AG09309 (cell line): Measurements from ENCODE around the gene OBSCN.

Experiments
- DNase-seq: peaks from one replicate; pipeline ENCODE4 v3.0.0-alpha.2; 2010; ENCODE audit warnings: low read depth
- H3K4me3 ChIP-seq: 2 replicates; pipeline ENCODE4 v1.5.1; 2011; ENCODE audit warnings: mild to moderate bottlenecking, low read depth, low read length, moderate library complexity; ENCODE audit not compliant: control insufficient read depth
- TF ChIP-seq, protein P1 (sequence below): IDR thresholded peaks from 2 replicates; pipeline ENCODE4 v1.5.1; 2011; ENCODE audit warnings: mild to moderate bottlenecking, low read depth, low read length, inconsistent platforms; ENCODE audit not compliant: insufficient read depth, control insufficient read depth; ENCODE audit errors: missing control alignments

OBSCN gene

DNA sequence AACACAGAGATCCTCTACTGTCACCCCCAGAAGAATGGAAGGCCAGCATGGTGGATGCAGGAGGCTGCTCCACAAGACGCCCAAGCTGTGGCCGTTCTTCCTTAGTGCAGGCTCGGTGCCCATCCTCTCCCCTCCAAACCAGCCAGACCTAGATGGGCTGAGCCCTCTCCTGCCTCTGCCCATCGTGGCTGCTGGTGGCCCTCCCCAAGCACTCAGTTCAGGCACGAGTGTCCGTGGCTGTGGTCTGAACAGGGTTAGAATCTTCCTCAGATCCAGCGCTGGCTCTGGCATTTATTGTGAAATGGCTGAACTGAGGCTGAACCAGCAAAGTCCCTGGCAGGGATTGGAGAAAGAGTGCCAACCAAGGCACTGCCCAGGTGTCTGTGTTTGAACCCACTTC, 139.3 kb downstream of the OBSCN start:
- TF ChIP-seq, protein P1, sequence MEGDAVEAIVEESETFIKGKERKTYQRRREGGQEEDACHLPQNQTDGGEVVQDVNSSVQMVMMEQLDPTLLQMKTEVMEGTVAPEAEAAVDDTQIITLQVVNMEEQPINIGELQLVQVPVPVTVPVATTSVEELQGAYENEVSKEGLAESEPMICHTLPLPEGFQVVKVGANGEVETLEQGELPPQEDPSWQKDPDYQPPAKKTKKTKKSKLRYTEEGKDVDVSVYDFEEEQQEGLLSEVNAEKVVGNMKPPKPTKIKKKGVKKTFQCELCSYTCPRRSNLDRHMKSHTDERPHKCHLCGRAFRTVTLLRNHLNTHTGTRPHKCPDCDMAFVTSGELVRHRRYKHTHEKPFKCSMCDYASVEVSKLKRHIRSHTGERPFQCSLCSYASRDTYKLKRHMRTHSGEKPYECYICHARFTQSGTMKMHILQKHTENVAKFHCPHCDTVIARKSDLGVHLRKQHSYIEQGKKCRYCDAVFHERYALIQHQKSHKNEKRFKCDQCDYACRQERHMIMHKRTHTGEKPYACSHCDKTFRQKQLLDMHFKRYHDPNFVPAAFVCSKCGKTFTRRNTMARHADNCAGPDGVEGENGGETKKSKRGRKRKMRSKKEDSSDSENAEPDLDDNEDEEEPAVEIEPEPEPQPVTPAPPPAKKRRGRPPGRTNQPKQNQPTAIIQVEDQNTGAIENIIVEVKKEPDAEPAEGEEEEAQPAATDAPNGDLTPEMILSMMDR: no peak
- no peak overlapping the region for H3K4me3 ChIP-seq
- DNase-seq: no peak

DNA sequence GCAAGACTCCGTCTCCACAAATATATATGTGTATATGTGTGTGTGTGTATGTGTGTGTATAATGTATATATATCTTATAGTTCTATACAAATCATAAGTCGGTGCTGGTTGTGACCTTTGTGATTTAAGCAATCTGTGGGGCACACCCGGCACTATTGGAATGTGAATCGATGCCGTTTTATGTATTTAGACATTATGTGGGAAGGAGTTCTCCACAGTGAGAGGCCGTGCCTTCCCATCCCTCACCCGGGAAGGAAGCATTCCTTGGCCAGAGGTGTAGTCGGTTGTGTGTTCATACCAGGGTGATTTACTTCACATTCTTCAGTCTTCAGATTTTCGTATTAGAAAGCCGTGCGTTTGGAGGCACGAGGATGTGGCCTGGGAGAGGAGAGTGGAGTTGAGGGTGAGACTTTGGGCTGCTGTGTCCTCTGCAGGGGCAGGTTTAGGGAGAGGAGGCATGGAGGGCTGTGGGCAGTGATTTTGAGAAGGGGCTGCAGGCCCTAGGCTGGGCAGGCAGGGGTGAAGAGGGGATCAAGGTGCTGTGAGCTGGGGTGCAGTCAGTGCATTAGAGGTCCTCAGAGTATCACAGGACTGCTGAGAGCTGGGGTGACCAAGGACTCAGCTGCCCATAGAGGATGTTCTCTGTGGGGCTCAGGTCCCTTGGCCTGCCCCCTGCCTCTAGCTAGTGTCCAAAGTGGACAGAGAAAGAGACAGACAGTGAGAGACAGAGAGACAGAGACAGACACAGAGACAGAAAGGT, 141.0 kb downstream of the OBSCN start:
- DNase-seq: no peak
- TF ChIP-seq, protein P1: no peak

DNA sequence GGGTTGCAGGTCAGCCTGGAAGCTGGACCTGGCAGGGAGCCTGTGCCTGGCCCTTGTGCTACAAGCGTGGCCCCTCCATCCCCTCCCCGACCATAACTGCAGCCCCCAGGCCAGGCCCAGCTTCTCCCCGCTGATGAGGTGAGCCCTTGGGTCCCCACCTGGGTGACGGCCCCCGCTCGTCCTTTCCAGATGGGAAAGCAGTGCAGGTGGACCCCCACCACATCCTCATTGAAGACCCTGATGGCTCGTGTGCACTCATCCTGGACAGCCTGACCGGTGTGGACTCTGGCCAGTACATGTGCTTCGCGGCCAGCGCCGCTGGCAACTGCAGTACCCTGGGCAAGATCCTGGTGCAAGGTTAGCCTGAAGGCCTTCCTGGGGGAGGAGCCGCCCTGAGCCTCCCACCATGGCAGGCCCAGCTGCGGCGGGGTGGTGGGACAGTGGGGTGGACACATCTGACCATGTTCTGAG, 141.9 kb downstream of the OBSCN start:
- TF ChIP-seq, protein P1: no peak
- DNase-seq: no peak
- H3K4me3 ChIP-seq: no peak overlapping the region

More for the DNA sequence above, 141.0 kb downstream of the OBSCN start:
- no peak overlapping the region for H3K4me3 ChIP-seq

DNA sequence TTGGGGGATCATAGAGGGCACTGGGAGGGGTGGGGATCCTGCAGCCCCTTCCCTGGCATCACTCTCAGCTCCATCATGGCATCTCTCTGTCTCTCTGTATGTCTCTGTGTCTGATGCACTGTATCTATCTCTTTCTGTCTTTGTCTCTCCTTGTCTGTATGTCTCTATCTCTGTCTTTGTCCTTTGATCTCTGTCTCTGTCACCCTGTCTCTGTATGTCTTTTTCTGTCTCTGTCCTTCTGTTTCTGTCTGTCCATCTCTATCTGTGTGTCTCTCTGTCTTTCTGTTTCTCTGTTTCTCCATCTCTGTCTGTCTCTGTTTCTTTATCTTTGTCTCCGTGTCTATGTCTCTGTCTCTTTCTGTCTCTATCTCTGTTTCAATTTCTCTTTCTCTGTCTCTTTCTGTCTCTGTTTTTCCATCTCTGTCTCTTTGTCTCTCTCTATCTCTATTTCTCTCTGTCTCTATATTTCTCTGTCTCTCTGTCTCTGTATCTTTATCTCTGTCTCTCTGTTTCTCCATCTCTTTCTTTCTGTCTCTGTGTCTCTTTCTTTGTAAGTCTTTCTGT, 142.4 kb downstream of the OBSCN start:
- DNase-seq: no peak
- TF ChIP-seq, protein P1: no peak
- H3K4me3 ChIP-seq: no peak overlapping the region

DNA sequence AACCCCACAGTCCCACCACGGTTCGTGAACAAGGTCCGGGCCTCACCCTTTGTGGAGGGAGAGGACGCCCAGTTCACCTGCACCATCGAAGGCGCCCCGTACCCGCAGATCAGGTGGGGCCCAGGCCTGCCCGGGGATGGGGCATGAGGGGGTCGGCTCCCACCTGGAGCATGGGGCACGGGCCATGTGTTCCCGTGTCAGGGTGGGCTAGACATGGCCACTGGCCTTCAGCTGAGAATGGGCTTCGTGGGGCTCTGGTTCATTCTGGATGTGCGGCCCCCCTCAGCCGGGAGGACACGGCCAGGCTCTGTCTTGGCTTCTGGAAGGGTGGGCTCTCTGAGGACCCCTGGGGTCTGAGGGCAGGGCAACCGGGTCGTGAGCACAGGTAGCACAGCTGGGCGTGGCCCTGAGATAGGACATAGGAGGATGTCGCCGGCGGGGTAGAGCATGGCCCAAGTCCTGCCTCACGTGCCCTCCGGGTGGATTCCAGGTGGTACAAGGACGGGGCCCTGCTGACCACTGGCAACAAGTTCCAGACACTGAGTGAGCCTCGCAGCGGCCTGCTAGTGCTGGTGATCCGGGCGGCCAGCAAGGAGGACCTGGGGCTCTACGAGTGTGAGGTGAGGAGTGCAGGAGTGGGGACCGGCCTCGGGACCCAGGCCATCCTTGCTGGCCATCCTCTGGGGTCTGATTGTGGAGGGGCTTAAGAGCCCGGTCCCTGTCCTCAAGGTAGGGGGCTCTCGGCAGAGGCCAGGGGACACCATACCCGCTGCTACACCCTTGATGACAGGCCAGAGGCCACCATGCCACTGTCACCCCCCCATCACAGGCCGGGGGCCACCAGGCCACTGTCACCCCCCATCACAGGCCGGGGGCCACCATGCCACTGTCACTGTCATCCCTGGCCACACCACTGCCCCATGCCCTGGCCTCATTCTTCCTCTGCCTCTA, 143.3 kb downstream of the OBSCN start:
- DNase-seq: no peak
- TF ChIP-seq, protein P1: no peak
- H3K4me3 ChIP-seq: no peak overlapping the region

DNA sequence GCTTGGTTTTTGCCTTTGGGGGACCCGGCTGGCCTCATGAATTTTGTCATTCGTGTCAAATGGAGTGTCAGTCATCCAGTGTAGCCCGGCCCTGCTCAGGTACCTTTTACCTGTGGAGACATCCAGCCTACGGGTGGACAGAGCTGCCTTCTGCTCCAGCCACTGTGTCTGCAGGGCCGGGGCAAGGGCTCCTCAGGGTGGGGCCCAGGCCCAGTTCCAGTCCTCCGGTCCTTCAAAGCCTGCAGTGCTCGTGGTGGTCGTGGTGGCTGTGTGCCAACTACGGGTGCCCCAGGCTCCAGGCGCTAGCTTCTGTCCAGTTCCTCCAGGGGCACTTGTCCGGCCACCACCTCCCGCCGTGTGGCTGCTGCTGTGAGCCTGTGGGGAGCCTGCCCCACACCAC, 144.0 kb downstream of the OBSCN start:
- H3K4me3 ChIP-seq: no peak overlapping the region
- TF ChIP-seq, protein P1: no peak
- no peak for DNase-seq
